HTERT RPE-1 (cell line): Measurements from ENCODE around the gene UGDH.
"Not testable (repeated sequence)": the region's sequence is repeated elsewhere in the genome, so short reads cannot be mapped to it uniquely, and the experiment has no call there.

ENCODE experiments used
- in situ Hi-C: fragments of 300-500 bp; cut with MboI; formaldehyde crosslinking; loops from 4 replicates; pipeline ENCODE4 v1.14.3; 2020; ENCODE audit warnings: low sequenced_read_pairs

The UGDH gene

GRCh38 chr4:39527296-39528060 lies at the start of gene UGDH:
TSS of gene UGDH (minus strand) at chr4:39527439. CDS start at chr4:39521512, 5,927 bp downstream.
- in situ Hi-C loops: no loop called here

- in situ Hi-C loops: no loop called here
Measured at GRCh38 chr4:39574946-39575345, 47.7 kb upstream of the UGDH start.

- in situ Hi-C loops: no loop called here
Measured at GRCh38 chr4:39571504-39571903, 44.3 kb upstream of the UGDH start.

GRCh38 chr4:39571054-39571453 lies 43.8 kb upstream of the UGDH start:
- in situ Hi-C loops: no loop called here

GRCh38 chr4:39569209-39569608 lies 42.0 kb upstream of the UGDH start:
- in situ Hi-C loops: no loop called here

- in situ Hi-C loops: no loop called here
Measured at GRCh38 chr4:39568805-39569204, 41.6 kb upstream of the UGDH start.

- in situ Hi-C loops: no loop called here
Measured at GRCh38 chr4:39565878-39566600, 38.8 kb upstream of the UGDH start.

GRCh38 chr4:39563346-39563847 lies 36.2 kb upstream of the UGDH start:
- in situ Hi-C loops: no loop called here

GRCh38 chr4:39562792-39563191 lies 35.6 kb upstream of the UGDH start:
- in situ Hi-C loops: no loop called here

- in situ Hi-C loops: no loop called here
Measured at GRCh38 chr4:39559626-39560025, 32.4 kb upstream of the UGDH start.

GRCh38 chr4:39555472-39555871 lies 28.2 kb upstream of the UGDH start:
- in situ Hi-C loops: no loop called here

- in situ Hi-C loops: no loop called here
Measured at GRCh38 chr4:39548425-39549067, 21.3 kb upstream of the UGDH start.

GRCh38 chr4:39544580-39545315 lies 17.5 kb upstream of the UGDH start:
- in situ Hi-C loops: no loop called here

- in situ Hi-C loops: not testable (repeated sequence)
Measured at GRCh38 chr4:39544080-39544479, 16.8 kb upstream of the UGDH start.

GRCh38 chr4:39543034-39543433 lies 15.8 kb upstream of the UGDH start:
- in situ Hi-C loops: no loop called here

- in situ Hi-C loops: no loop called here
Measured at GRCh38 chr4:39542611-39543012, 15.4 kb upstream of the UGDH start.

- in situ Hi-C loops: no loop called here
Measured at GRCh38 chr4:39541987-39542610, 14.9 kb upstream of the UGDH start.

- in situ Hi-C loops: no loop called here
Measured at GRCh38 chr4:39539089-39539611, 11.9 kb upstream of the UGDH start.

GRCh38 chr4:39533541-39533940 lies 6.3 kb upstream of the UGDH start:
- in situ Hi-C loops: no loop called here

- in situ Hi-C loops: not testable (repeated sequence)
Measured at GRCh38 chr4:39532237-39532636, 5.0 kb upstream of the UGDH start.
